ENCODE data around the gene AMFR. TPM values are rescaled to one million over a fixed set of nuclear protein-coding genes. Genes with fewer than 3 reads are reported as not detected.

The AMFR gene
- total and polyA plus RNA-seq, 2 of the 13 experiments (the other 11 are each of a cell fraction or from before 2014, with no cell fraction given) = 52.9 to 108 TPM

DNA sequence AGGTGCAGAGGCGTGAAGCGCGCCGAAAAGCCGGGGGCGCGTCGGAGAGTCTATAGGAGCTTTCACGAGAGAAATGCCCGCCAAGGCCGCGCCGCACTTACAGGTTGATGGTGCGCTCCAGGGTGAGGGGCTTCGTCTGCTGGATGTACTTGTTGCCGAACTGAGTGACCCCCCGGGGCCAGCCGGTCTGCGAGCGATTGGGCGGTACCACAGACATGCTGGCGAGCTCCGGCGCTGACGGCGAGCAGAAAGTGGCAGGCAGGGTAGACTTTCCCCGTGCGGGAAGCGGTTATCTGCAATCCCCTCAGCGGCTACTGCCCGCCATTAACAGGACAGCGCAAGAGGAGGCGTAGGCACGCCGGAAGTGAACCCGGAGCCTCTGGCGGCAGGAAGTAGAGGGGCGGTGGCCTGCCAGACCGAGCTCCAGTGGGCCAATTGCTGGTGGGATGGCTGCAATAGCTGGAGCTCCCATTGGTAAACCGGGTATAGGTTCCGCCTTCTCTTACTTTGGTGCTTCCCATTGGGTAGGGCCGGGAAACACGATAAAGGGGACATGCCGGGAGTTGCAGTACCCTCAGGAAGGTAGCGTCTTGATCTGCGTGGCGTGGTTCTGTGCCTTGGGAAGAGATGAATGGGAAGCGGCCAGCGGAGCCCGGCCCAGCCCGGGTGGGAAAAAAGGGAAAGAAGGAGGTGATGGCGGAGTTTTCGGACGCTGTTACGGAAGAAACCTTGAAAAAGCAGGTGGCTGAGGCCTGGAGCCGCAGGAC is 25.8 kb upstream of the AMFR start, which contains the start of the genes NUDT21 and OGFOD1 (continued):
- TF ChIP-seq NAIF1 (CRISPR knock-in tag; IDR thresholded peaks at IDR 0.05; ENCODE audit: borderline replicate concordance) = no peak
- TF ChIP-seq, protein P1, sequence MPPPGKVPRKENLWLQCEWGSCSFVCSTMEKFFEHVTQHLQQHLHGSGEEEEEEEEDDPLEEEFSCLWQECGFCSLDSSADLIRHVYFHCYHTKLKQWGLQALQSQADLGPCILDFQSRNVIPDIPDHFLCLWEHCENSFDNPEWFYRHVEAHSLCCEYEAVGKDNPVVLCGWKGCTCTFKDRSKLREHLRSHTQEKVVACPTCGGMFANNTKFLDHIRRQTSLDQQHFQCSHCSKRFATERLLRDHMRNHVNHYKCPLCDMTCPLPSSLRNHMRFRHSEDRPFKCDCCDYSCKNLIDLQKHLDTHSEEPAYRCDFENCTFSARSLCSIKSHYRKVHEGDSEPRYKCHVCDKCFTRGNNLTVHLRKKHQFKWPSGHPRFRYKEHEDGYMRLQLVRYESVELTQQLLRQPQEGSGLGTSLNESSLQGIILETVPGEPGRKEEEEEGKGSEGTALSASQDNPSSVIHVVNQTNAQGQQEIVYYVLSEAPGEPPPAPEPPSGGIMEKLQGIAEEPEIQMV (CRISPR knock-in tag; IDR thresholded peaks at IDR 0.05; ENCODE audit: low read depth) = no peak
- TF ChIP-seq DDIT3 (CRISPR knock-in tag; IDR thresholded peaks at IDR 0.05) = no peak
- no peak for TF ChIP-seq ZNF841 (CRISPR knock-in tag; IDR thresholded peaks at IDR 0.05; ENCODE audit: borderline replicate concordance)
- TF ChIP-seq ZNF543 (CRISPR knock-in tag; IDR thresholded peaks at IDR 0.05) = no peak
- TF ChIP-seq FOXA1 (IDR thresholded peaks at IDR 0.05) = no peak
- no peak; the same call in 1 of the 2 replicates for TF ChIP-seq FOXA1 (CRISPR knock-in tag; IDR thresholded peaks at IDR 0.05)
- no peak; the same call in 1 of the 2 replicates for TF ChIP-seq ISL2 (CRISPR knock-in tag; IDR thresholded peaks at IDR 0.05)
- TF ChIP-seq MBD4 (IDR thresholded peaks at IDR 0.05; ENCODE audit: borderline replicate concordance, low read length) = no peak
- TF ChIP-seq ZNF547 (CRISPR knock-in tag; IDR thresholded peaks at IDR 0.05) = no peak; the same call in 1 of the 2 replicates
- peak; percentile 87 for TF ChIP-seq ATF1 (CRISPR knock-in tag; IDR thresholded peaks at IDR 0.05)
- no peak; the same call in 1 of the 2 replicates for TF ChIP-seq FOXK1 (CRISPR knock-in tag; IDR thresholded peaks at IDR 0.05; ENCODE audit: borderline replicate concordance, low read depth)
- TF ChIP-seq MED8 (CRISPR knock-in tag; IDR thresholded peaks at IDR 0.05; ENCODE audit: insufficient replicate concordance) = peak; percentile 14
- TF ChIP-seq, protein P2, sequence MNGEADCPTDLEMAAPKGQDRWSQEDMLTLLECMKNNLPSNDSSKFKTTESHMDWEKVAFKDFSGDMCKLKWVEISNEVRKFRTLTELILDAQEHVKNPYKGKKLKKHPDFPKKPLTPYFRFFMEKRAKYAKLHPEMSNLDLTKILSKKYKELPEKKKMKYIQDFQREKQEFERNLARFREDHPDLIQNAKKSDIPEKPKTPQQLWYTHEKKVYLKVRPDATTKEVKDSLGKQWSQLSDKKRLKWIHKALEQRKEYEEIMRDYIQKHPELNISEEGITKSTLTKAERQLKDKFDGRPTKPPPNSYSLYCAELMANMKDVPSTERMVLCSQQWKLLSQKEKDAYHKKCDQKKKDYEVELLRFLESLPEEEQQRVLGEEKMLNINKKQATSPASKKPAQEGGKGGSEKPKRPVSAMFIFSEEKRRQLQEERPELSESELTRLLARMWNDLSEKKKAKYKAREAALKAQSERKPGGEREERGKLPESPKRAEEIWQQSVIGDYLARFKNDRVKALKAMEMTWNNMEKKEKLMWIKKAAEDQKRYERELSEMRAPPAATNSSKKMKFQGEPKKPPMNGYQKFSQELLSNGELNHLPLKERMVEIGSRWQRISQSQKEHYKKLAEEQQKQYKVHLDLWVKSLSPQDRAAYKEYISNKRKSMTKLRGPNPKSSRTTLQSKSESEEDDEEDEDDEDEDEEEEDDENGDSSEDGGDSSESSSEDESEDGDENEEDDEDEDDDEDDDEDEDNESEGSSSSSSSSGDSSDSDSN (CRISPR knock-in tag; IDR thresholded peaks at IDR 0.05) = peak; percentile 64
- no peak for TF ChIP-seq MBNL3 (CRISPR knock-in tag; conservative IDR thresholded peaks at IDR 0.05)
- no peak for TF ChIP-seq NBN (conservative IDR thresholded peaks at IDR 0.05)
- TF ChIP-seq ZNF660 (CRISPR knock-in tag; IDR thresholded peaks at IDR 0.05; ENCODE audit: borderline replicate concordance, low read depth) = no peak
- no peak for TF ChIP-seq ZNF382 (CRISPR knock-in tag; IDR thresholded peaks at IDR 0.05; ENCODE audit: borderline replicate concordance)
- TF ChIP-seq YEATS2 (CRISPR knock-in tag; IDR thresholded peaks at IDR 0.05; ENCODE audit: borderline replicate concordance) = peak; percentile 93; the same call in 1 of the 2 replicates
- TF ChIP-seq STAG1 (CRISPR knock-in tag; IDR thresholded peaks at IDR 0.05) = no peak
- no peak for TF ChIP-seq HNRNPK (IDR thresholded peaks at IDR 0.05; ENCODE audit: low read depth, low read length, poor library complexity, severe bottlenecking)
- TF ChIP-seq CBX2 (IDR thresholded peaks at IDR 0.05; ENCODE audit: low read depth, low read length) = no peak
- no peak for TF ChIP-seq CBX2 (CRISPR knock-in tag; IDR thresholded peaks at IDR 0.05; ENCODE audit: low read depth)
- TF ChIP-seq SP140L (CRISPR knock-in tag; IDR thresholded peaks at IDR 0.05; ENCODE audit: borderline replicate concordance) = no peak
- TF ChIP-seq ZNF441 (CRISPR knock-in tag; IDR thresholded peaks at IDR 0.05; ENCODE audit: borderline replicate concordance) = no peak
- TF ChIP-seq, protein P3, sequence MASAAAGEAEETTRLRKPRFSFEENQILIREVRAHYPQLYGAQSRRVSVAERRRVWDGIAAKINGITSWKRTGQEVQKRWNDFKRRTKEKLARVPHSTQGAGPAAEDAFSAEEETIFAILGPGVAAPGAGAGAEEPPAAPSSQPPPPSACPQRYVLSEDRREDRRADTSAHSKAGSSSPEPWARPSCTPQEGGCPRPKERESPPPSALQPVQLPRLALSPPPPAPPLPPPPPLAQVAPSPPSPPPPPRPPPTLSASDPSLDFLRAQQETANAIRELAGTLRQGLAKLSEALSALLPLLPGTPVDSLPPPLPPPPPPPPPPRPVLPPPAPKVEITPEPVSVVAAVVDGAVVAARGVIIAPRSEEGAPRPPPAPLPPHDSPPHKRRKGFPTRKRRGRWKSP (CRISPR knock-in tag; IDR thresholded peaks at IDR 0.05) = 0 out of 2 replicates have a peak, but pooled peaks have one; percentile 51
- no peak for TF ChIP-seq ZNF850 (CRISPR knock-in tag; conservative IDR thresholded peaks at IDR 0.05)
